ENCODE measurements around the gene LILRA5.
"Not testable (repeated sequence)": the region's sequence is repeated elsewhere in the genome, so short reads cannot be mapped to it uniquely, and the experiment has no call there.

The LILRA5 gene

GRCh38 chr19:54312436-54313377, at the start of gene LILRA5:
Gene LILRA5 (minus strand): TSS chr19:54313166. CDS start chr19:54313019, 147 bp downstream.
- no peak for DNase-seq

- not testable (repeated sequence) for DNase-seq
Measured at GRCh38 chr19:54361680-54362422, 48.9 kb upstream of the LILRA5 start.

GRCh38 chr19:54359149-54359820, 46.3 kb upstream of the LILRA5 start:
- not testable (repeated sequence) for DNase-seq

GRCh38 chr19:54357381-54357780, 44.4 kb upstream of the LILRA5 start:
- no peak for DNase-seq

GRCh38 chr19:54356444-54357056, 43.6 kb upstream of the LILRA5 start:
- no peak for DNase-seq

GRCh38 chr19:54355675-54356074, 42.7 kb upstream of the LILRA5 start:
- no peak for DNase-seq

- DNase-seq, result no peak
Measured at GRCh38 chr19:54354761-54355160, 41.8 kb upstream of the LILRA5 start.

GRCh38 chr19:54352546-54352945, 39.6 kb upstream of the LILRA5 start:
- DNase-seq, result no peak

- no peak for DNase-seq
Measured at GRCh38 chr19:54352041-54352440, 39.1 kb upstream of the LILRA5 start.

GRCh38 chr19:54351474-54351873, 38.5 kb upstream of the LILRA5 start:
- DNase-seq, result no peak

- no peak for DNase-seq
Measured at GRCh38 chr19:54345938-54346386, 33.0 kb upstream of the LILRA5 start.

GRCh38 chr19:54343868-54344267, 30.9 kb upstream of the LILRA5 start:
- no peak for DNase-seq

GRCh38 chr19:54341295-54341694, 28.3 kb upstream of the LILRA5 start:
- DNase-seq, result no peak

- no peak for DNase-seq
Measured at GRCh38 chr19:54339646-54340358, 26.8 kb upstream of the LILRA5 start.

- no peak for DNase-seq
Measured at GRCh38 chr19:54338521-54338920, 25.6 kb upstream of the LILRA5 start.

- DNase-seq, result no peak
Measured at GRCh38 chr19:54337858-54338230, 24.9 kb upstream of the LILRA5 start.

- DNase-seq, result no peak
Measured at GRCh38 chr19:54336893-54337857, 24.2 kb upstream of the LILRA5 start.

- no peak for DNase-seq
Measured at GRCh38 chr19:54335979-54336892, 23.3 kb upstream of the LILRA5 start.

GRCh38 chr19:54335164-54335563, 22.2 kb upstream of the LILRA5 start:
- DNase-seq, result no peak
